Breast epithelium (tissue), 3 donors: Measurements from ENCODE around the gene ZBTB3.

ENCODE experiments used
- POLR2A ChIP-seq: fragments of 450-650 bp; IDR thresholded peaks from one replicate; pipeline ENCODE4 v1.6.1; 2016; ENCODE audit warnings: antibody characterized with exemption, mild to moderate bottlenecking, moderate library complexity
- TF ChIP-seq, protein P1 (sequence below), 3 donors: fragments of 450-650 bp; IDR thresholded peaks; one replicate each; pipeline ENCODE4 v1.5.1; 2016 to 2017; ENCODE audit warnings: antibody characterized with exemption in 3 of 3, mild to moderate bottlenecking in 3 of 3, moderate library complexity in 3 of 3

DNA sequence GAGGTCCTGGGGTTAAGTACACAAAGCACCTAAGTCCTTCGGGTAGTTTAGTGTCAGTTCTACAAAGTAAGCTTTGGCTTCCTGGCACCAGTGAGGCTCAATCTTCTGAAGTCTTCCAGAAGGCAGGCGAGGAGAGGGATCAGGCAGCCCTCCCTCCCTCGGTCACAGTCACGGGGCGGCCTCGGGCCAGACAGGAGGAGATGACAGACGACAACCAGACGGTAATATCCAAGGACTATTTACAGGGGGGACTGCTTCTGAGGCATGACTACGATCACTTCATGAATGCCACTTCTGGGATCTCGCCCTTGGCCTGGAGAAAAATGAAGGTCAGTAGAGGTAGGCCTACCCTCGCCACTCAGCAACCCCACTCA lies 38.2 kb upstream of the ZBTB3 start:
- TF ChIP-seq, protein P1, sequence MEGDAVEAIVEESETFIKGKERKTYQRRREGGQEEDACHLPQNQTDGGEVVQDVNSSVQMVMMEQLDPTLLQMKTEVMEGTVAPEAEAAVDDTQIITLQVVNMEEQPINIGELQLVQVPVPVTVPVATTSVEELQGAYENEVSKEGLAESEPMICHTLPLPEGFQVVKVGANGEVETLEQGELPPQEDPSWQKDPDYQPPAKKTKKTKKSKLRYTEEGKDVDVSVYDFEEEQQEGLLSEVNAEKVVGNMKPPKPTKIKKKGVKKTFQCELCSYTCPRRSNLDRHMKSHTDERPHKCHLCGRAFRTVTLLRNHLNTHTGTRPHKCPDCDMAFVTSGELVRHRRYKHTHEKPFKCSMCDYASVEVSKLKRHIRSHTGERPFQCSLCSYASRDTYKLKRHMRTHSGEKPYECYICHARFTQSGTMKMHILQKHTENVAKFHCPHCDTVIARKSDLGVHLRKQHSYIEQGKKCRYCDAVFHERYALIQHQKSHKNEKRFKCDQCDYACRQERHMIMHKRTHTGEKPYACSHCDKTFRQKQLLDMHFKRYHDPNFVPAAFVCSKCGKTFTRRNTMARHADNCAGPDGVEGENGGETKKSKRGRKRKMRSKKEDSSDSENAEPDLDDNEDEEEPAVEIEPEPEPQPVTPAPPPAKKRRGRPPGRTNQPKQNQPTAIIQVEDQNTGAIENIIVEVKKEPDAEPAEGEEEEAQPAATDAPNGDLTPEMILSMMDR (IDR thresholded peaks at IDR 0.05), result no peak
- no peak for TF ChIP-seq POLR2A
